Esophagus squamous epithelium (tissue), 4 donors: ENCODE measurements around the gene ZNF516.

Experiments used
- POLR2A ChIP-seq, 4 donors: fragments of 450-650 bp; IDR thresholded peaks; one replicate each; pipeline ENCODE4 v1.6.1; 2017; ENCODE audit warnings: antibody characterized with exemption in 4 of 4, mild to moderate bottlenecking in 4 of 4, moderate library complexity in 3 of 4
- TF ChIP-seq, protein P1 (sequence below), 6 experiments: fragments of 450-650 bp in 4 of 6; fragments of 200-600 bp in 2 of 6; sonication (generic) in 2 of 6; IDR thresholded peaks; one replicate each; pipeline ENCODE4 v1.5.1; 2016 to 2019; ENCODE audit warnings: antibody characterized with exemption in 6 of 6, mild to moderate bottlenecking in 4 of 6, moderate library complexity in 4 of 6

DNA sequence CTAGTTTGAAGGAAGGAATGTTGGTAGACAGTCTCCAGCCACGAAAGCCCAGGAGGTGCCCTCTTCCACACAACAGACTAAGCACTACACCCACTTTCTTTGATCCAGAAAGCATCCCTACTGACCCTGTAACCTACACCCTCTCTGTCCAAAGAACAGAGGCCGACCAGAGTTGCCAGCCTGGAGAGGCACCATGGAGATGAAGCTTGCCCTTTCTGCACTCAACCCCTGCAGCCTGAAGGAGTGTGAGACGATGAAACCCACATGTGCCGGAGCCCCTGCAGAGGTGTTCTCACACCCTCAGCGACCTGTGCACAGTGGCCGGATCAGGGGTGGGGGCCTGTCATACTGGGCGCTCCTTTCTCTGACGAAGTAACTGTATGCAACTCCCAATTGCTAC, 136.3 kb downstream of the ZNF516 start:
- TF ChIP-seq POLR2A (IDR thresholded peaks at IDR 0.05) = no peak
- TF ChIP-seq, protein P1, sequence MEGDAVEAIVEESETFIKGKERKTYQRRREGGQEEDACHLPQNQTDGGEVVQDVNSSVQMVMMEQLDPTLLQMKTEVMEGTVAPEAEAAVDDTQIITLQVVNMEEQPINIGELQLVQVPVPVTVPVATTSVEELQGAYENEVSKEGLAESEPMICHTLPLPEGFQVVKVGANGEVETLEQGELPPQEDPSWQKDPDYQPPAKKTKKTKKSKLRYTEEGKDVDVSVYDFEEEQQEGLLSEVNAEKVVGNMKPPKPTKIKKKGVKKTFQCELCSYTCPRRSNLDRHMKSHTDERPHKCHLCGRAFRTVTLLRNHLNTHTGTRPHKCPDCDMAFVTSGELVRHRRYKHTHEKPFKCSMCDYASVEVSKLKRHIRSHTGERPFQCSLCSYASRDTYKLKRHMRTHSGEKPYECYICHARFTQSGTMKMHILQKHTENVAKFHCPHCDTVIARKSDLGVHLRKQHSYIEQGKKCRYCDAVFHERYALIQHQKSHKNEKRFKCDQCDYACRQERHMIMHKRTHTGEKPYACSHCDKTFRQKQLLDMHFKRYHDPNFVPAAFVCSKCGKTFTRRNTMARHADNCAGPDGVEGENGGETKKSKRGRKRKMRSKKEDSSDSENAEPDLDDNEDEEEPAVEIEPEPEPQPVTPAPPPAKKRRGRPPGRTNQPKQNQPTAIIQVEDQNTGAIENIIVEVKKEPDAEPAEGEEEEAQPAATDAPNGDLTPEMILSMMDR (IDR thresholded peaks at IDR 0.05) = no peak
